ENCODE results near the gene MAP3K3. TPM values are rescaled to one million over a fixed set of nuclear protein-coding genes. Genes with fewer than 3 reads are reported as not detected.

MAP3K3 gene
- total and polyA plus RNA-seq, 10 of the 15 experiments (the other 5 are each of a cell fraction or from before 2014, with no cell fraction given): 1.6 to 24.1 (median 15.0) TPM

DNA sequence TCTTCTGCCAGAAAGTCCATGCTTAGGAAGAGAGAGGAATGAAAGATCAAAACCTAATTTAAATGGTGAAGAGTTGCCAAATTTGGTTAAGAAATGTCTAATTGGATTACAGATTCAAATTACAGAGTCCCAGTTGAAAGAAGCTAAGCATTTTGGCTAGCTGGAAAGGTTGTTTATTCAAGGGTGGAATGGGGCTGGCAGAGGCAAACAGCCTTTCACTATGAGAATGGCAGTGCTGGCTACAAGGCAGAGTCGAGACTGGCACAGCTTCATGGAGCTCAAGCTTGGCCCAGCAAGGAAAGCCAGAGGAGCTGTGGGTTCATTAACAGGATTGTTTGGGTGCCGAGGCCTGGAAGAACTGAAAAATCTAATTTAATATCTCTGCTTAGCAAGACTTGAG lies 13.6 kb downstream of the MAP3K3 start:
- no peak for FAIRE-seq
- peaks cover 6 to 14% of the 10 kb centered on the region in 2 experiments for H3K36me3 ChIP-seq (ENCODE audit: control insufficient read depth in 2 of 2, insufficient read depth in 2 of 2, low read length in 1 of 2)
- no peak for ATAC-seq
- in situ Hi-C loops (cut with MboI): no loop called here
- H3K4me1 ChIP-seq (ENCODE audit: control insufficient read depth, insufficient read depth, low read length): no peaks in the 10 kb centered on the region
- POLR2A ChIA-PET: interaction anchor here (1.2 to 1.3 kb wide), 2 partner anchors 8 to 11 kb away, joined by 3 to 4 read pairs; no protein-coding TSS in a partner anchor
- no peak overlapping the region for H3K4me2 ChIP-seq (ENCODE audit: control insufficient read depth, insufficient read depth)
- RAD21 ChIA-PET (ENCODE audit: unreplicated experiment): interaction anchor here (1.7 to 2.1 kb wide), 2 partner anchors 10 to 34 kb away, joined by 3 to 4 read pairs; no protein-coding TSS in a partner anchor
- WGBS (ENCODE audit: insufficient coverage, insufficient replicate concordance, low lambda C conversion rate, missing lambda C conversion rate): 90% methylated on average over 2 of the region's 2 CpGs
- H3K79me2 ChIP-seq (ENCODE audit: control insufficient read depth, insufficient read depth, low read length): no peaks in the 10 kb centered on the region; the same call in none of the 2 replicates
- no peak for DNase-seq (ENCODE audit: low read depth, low spot score)
- no peaks in the 10 kb centered on the region for H3K9me3 ChIP-seq (replicated peaks; ENCODE audit: control insufficient read depth, insufficient read depth, low read length)
- intact Hi-C loops (cut with micrococcal nuclease; ENCODE audit: unreplicated experiment): no loop called here
- H4K20me1 ChIP-seq (ENCODE audit: control insufficient read depth, insufficient read depth): no peaks in the 10 kb centered on the region
- TSS peak; percentile 11 for BruUV-seq (replicated peaks)
- H3K9ac ChIP-seq (ENCODE audit: control insufficient read depth, insufficient read depth, low read length): no peak overlapping the region
- H3K27ac ChIP-seq (ENCODE audit: control insufficient read depth, insufficient read depth): no peak overlapping the region
- CTCF ChIA-PET: interaction anchor here (1.1 to 1.5 kb wide), 3 partner anchors 23 to 53 kb away, joined by 3 to 5 read pairs (median 4); no protein-coding TSS in a partner anchor
- SMC1A ChIA-PET (ENCODE audit: uncharacterized antibody, unreplicated experiment): interaction anchor here (0.9 to 1.6 kb wide), 7 partner anchors 10 to 41 kb away, joined by 3 to 5 read pairs (median 3); no protein-coding TSS in a partner anchor
- TF ChIP-seq ETV6 (conservative IDR thresholded peaks at IDR 0.05 in 1 of 2, IDR thresholded peaks at IDR 0.05 in 1 of 2; ENCODE audit: borderline replicate concordance in 1 of 2, low read depth in 1 of 2): no peak
- no peak for TF ChIP-seq ZSCAN29 (IDR thresholded peaks at IDR 0.05)
- no peak for TF ChIP-seq NRF1 (conservative IDR thresholded peaks at IDR 0.05; ENCODE audit: low read depth, low read length)
- TF ChIP-seq FOXM1 (IDR thresholded peaks at IDR 0.05; ENCODE audit: low read depth, low read length): no peak
- no peak for TF ChIP-seq TARDBP (IDR thresholded peaks at IDR 0.05; ENCODE audit: borderline replicate concordance)
- no peaks in the 10 kb centered on the region for H3K27me3 ChIP-seq (replicated peaks in 1 of 2; ENCODE audit: control insufficient read depth in 2 of 2, insufficient read depth in 2 of 2, low read length in 1 of 2)
- H3K4me3 ChIP-seq: no peak overlapping the region
- no peak overlapping the region for H2AFZ ChIP-seq (ENCODE audit: control insufficient read depth, low read depth, low read length)

DNA sequence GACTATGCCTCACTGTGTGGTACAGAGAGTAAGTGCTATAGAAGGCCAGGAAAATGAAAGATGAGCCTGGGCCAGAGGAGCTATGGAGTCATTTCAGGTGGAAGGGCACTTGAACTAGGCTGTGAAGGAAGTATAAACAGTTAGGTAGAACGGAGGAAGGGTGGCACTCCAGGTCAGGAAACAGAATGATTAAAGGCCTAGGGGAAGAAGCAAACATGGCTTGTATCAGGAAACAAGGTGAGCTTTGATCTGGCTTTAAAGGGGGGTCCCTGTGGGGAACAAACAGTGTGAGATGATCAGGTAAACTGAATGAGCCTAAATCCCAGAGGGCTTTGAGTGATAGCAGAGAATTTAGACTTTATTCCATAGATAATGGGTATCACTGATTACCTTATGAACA lies 16.9 kb downstream of the MAP3K3 start:
- FAIRE-seq: no peak
- no peaks in the 10 kb centered on the region for H3K9me3 ChIP-seq (replicated peaks; ENCODE audit: control insufficient read depth, insufficient read depth, low read length)
- no peak overlapping the region for H3K4me3 ChIP-seq
- no TSS peak for BruUV-seq (replicated peaks)
- ATAC-seq: no peak
- no peaks in the 10 kb centered on the region for H4K20me1 ChIP-seq (ENCODE audit: control insufficient read depth, insufficient read depth)
- no peak overlapping the region for H3K9ac ChIP-seq (ENCODE audit: control insufficient read depth, insufficient read depth, low read length)
- ChIA-PET SMC1A (ENCODE audit: uncharacterized antibody, unreplicated experiment) (no interaction called here), CTCF (interaction anchor here (0.5 kb wide), 1 partner anchor 71 kb away, joined by 3 read pairs; no protein-coding TSS in a partner anchor), POLR2A (interaction anchor here (0.6 kb wide), 1 partner anchor 10 kb away, joined by 3 read pairs; no protein-coding TSS in a partner anchor), RAD21 (ENCODE audit: unreplicated experiment) (interaction anchor here (1.2 kb wide), 1 partner anchor 9 kb away, joined by 4 read pairs; no protein-coding TSS in a partner anchor)
- H3K79me2 ChIP-seq (ENCODE audit: control insufficient read depth, insufficient read depth, low read length): no peaks in the 10 kb centered on the region
- no peaks in the 10 kb centered on the region for H3K4me1 ChIP-seq (ENCODE audit: control insufficient read depth, insufficient read depth, low read length)
- H3K4me2 ChIP-seq (ENCODE audit: control insufficient read depth, insufficient read depth): no peak overlapping the region
- TF ChIP-seq, protein P1, sequence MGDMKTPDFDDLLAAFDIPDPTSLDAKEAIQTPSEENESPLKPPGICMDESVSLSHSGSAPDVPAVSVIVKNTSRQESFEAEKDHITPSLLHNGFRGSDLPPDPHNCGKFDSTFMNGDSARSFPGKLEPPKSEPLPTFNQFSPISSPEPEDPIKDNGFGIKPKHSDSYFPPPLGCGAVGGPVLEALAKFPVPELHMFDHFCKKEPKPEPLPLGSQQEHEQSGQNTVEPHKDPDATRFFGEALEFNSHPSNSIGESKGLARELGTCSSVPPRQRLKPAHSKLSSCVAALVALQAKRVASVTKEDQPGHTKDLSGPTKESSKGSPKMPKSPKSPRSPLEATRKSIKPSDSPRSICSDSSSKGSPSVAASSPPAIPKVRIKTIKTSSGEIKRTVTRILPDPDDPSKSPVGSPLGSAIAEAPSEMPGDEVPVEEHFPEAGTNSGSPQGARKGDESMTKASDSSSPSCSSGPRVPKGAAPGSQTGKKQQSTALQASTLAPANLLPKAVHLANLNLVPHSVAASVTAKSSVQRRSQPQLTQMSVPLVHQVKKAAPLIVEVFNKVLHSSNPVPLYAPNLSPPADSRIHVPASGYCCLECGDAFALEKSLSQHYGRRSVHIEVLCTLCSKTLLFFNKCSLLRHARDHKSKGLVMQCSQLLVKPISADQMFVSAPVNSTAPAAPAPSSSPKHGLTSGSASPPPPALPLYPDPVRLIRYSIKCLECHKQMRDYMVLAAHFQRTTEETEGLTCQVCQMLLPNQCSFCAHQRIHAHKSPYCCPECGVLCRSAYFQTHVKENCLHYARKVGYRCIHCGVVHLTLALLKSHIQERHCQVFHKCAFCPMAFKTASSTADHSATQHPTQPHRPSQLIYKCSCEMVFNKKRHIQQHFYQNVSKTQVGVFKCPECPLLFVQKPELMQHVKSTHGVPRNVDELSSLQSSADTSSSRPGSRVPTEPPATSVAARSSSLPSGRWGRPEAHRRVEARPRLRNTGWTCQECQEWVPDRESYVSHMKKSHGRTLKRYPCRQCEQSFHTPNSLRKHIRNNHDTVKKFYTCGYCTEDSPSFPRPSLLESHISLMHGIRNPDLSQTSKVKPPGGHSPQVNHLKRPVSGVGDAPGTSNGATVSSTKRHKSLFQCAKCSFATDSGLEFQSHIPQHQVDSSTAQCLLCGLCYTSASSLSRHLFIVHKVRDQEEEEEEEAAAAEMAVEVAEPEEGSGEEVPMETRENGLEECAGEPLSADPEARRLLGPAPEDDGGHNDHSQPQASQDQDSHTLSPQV (IDR thresholded peaks at IDR 0.05): no peak
- TF ChIP-seq SREBF2 (IDR thresholded peaks at IDR 0.05; ENCODE audit: low read length) (no peak), RFX5 (IDR thresholded peaks at IDR 0.05; ENCODE audit: low read depth, low read length) (no peak)
- intact Hi-C loops (cut with micrococcal nuclease; ENCODE audit: unreplicated experiment): no loop called here
- no peak overlapping the region for H3K27ac ChIP-seq (ENCODE audit: control insufficient read depth, insufficient read depth)
- DNase-seq (ENCODE audit: low read depth, low spot score): no peak
- 8% methylated on average over 1 of the region's 1 CpG for WGBS (ENCODE audit: insufficient coverage, insufficient replicate concordance, low lambda C conversion rate, missing lambda C conversion rate)
- no peaks in the 10 kb centered on the region for H3K27me3 ChIP-seq (replicated peaks in 1 of 2; ENCODE audit: control insufficient read depth in 2 of 2, insufficient read depth in 2 of 2, low read length in 1 of 2)
- in situ Hi-C loops (cut with MboI): no loop called here
- peaks cover 6 to 9% of the 10 kb centered on the region in 2 experiments for H3K36me3 ChIP-seq (ENCODE audit: control insufficient read depth in 2 of 2, insufficient read depth in 2 of 2, low read length in 1 of 2)
- H2AFZ ChIP-seq (ENCODE audit: control insufficient read depth, low read depth, low read length): no peak overlapping the region

Data from GM12878 (cell line).